HG02588 (cell line): ENCODE measurements around the gene STIM1.

Experiments used
- ATAC-seq: cut with Tn5 transposase; IDR thresholded peaks from one replicate; pipeline ENCODE4 v1.9.1; 2021; ENCODE audit warnings: mild to moderate bottlenecking, moderate library complexity; ENCODE audit not compliant: unreplicated experiment

Gene STIM1

DNA sequence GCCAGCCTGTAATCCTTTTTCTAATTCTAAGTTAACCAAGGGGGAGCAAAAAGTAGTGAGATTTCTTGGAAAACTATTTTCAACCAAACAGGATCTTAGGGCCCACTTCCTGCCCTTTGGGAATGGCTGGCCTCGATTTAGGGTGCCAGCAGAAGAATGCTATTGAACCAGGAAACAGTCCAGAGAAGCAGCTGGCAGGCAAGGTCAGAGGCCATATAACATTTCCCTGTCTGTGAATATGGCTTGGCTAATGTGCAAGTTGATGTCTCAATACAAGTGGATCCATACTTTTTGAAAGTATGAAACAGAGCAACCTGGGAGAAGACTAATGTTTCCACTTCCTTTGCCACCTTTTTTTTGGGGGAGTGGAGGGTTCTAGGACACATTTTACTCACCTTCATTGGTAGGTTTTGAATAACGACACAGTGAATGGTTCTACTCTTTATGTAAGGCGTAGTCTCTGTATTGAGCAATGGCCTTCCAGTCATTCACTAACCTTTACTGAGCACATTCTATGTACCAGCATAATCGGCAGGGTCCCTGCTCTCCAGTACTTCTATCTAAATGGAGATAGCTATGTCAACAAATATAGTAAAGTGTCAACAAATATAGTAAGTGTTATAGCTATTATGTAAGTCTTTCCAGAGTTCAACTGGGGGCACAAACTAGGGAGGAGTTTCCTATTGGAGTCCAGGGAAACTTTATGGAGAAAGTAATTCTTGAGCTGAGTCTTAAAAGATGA is 204.9 kb downstream of the STIM1 start:
- no peak for ATAC-seq

DNA sequence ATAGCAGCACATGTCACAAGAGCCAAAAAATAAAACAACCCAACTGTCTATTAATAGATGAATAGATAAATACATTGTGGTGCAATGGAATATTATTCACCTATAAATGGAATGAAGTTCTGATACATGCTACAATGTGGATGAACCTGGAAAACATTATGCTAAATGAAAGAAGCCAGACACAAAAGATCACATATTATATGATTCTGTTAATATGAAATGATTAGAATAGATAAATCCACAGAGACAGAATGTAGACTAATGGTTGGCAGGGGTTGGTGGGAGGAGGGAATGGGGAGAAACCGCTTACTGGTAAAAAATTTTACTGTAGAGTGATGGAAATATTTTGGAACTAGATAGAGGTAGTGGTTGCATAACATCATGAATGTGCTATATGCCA is 206.2 kb downstream of the STIM1 start:
- no peak for ATAC-seq

DNA sequence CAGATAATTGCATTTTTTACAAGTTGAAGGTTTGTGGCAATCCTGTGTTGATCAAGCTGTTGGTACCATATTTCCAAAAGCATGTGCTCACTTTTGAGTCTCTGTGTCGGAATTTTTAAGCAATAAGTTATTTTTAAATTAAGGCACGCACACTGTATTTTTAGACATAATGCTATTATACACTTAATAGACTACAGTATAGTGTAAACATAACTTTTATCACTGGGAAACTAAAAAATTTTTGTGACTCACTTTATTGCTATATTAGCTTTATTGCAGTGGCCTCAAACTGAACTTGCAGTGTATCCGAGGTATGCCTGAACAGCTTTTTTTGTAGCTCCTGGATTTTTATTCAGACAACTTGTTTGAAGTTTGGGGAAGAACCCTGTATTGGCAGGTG is 207.9 kb downstream of the STIM1 start:
- no peak for ATAC-seq

DNA sequence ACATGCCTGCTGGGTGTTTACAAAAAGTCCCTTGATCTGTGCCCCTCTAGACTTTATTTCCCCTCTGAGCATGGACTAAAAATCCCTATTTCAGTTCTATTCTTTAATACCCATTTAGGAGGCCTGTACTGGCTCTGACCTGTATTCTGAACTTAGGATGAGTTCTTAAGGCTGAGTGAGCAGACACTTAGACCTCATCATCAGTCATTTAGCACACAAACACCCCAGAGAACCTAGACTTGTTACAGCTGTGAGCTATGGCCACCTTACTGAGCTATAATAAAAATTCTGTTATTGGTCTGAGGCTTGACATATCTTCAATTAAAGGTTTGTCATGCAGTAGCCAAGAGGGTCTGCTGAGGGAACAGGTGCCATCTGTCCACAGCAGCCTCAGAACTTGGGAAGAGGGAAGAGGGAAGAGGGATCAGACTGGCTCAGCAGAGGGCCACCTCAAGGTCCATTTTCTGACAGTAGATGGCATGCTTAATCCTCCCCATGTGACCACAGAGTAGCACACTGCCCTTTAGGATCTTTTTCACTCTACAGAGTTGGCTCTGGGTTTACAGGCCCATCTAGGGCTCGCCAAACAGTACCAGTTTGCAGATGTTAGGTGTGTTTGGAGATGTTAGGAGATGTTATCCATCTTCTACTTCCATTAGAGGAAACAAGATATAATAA is 209.0 kb downstream of the STIM1 start:
- ATAC-seq = no peak

DNA sequence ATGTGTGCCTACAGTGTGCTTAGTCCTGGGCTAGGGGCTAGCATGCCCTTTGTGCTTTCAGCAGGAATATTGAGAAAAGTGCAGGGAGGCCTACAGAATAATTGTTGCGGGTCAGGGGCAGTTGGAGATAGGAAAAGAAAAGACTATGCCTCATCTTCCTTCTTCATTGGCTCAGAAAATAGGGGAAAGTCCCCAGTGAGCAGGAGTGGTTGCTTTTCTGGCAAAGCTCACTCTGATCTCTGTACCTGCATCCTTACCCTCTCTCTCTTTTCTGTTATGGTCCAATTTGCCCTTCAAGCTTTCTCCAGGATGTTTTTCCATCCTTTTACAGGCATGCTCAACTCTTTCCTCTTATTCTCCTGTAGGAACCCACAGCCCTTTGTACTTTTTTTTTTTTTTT is 209.6 kb downstream of the STIM1 start:
- no peak for ATAC-seq

DNA sequence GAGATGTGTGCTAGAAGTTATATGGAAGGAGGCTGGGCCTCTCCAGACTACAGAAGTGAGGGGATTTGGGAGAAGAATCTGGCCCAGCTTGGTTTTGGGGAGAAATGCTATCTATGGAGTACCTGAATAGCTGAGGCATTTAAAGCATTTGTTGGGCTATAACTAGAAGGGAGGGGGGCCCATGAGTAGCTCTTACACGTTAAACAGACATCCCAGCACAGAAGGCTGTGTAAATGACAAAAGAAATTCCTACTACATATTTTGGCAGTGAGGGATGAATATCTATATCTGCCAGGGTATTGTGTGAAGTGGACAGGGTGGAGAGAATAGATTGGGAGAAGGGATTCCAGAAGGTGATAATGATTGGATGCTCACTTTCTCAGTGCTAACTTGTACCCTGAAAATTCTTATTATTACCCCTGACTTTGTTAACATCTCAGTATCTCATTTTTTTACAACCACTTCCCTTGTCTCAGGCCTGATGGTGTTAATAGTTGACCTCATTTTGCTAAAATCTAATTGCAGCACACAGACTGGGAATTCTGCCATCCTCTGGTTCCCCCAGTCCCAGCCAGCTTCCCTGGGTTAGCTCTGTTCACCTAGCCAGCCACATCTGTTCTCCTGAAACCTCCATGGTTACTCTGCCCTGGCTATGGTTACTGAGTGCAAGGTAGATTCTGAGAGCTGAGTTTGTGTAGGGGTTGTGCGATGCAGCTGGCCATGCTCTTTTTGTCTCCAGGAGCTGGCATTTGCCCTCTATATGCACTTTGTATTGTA is 210.3 kb downstream of the STIM1 start:
- no peak for ATAC-seq

DNA sequence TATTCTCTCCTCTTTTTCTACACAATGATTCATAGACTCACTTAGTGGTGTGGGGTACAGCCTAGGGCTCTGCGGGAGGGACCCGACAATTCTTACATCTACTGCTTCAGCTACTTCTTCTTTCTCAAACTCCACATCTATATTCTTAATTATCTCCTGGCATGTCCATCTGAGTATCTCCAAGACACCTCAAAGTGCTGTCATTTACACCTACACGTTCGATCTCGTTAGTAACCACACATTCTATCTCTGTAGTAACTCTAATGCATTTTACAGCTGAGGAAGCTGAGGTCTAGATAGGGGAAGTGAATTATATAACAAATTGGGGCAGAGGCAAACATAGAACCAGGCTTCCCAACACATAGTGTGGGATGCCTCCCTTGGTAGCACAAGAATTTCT is 211.4 kb downstream of the STIM1 start:
- no peak for ATAC-seq

DNA sequence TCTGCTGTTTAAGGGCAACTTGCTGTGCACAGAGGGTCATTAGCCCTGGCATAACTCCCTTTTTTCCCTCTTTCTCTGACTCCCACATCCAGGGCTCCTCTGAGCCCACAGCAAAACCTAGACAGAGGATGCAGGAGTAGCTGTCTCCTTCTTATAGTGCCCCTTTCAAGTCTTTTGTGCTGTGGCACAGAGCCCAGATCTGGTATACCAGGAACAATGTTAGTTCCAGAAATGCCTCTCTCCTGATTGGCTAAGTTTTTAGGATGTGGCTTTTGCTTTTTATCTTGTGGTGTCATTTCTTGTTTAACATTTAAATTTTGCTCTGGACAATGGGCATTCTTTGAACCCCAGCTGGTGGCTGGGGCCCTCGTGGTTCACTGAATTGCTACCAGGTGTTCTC is 213.5 kb downstream of the STIM1 start:
- no peak for ATAC-seq

DNA sequence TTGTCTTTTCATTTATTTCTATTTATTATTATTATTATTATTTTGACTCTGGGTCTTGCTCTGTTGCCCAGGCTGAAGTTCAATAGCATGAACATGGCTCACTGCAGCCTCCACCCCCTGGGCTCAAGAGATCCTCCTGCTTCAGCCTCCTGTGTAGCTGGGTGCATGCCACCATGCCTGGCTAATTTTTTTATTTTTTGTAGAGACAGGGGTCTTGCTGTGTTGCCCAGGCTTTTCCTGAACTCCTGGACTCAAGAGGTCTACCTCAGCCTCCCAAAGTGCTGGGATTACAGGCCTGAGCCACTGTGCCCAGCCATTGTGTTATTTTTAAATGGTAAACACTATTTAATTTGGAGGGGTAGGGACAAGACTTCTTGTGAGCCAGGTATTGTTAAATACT is 215.9 kb downstream of the STIM1 start:
- ATAC-seq = no peak

DNA sequence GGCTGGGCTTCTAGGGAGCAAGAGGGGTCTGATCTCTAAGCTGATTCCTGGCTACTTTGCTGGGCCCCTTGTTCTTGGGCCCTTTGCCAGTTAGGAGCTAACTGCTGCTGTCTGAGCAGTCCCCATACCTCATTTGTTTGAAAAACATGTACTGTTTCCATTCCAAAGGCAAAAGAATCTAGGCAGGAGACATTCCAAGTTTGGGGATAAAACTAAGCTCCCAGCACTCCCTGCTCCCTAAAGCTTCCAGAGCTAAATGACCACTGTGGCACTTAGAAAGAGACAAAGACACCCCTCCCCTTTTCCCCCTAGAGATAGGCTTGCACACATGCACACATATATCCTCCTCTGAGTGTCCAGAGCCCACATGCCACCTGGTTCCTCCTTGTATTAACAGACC is 216.4 kb downstream of the STIM1 start:
- no peak for ATAC-seq

DNA sequence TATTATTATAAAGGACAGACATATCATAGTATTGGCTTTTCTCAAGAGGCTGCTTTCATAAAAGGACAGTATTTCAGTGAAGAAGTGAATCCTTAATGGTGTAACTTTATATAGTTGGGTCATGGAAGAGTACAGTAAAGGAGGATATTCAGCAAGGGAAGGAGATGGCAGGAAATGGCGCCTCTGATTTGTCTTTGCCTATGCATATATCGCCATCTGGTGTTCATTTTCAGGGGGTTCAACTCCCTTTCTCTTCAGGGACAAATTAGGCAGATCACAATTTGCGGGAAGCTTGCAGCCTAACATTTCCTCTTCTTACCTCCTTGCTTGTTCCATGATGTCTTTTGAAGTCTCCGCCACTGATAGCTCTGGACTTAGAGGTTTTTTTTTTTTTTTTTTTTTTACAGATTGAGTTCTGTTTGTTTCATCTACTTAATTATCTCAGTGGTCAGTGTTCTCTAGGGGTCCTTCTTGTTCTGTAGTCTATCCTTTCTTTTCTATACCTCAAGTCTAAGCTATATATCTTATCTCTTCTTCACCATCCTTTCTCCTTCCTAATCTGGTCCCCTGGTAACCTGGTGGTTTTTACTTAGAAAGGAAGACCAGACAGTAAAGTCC is 217.3 kb downstream of the STIM1 start:
- no peak for ATAC-seq

DNA sequence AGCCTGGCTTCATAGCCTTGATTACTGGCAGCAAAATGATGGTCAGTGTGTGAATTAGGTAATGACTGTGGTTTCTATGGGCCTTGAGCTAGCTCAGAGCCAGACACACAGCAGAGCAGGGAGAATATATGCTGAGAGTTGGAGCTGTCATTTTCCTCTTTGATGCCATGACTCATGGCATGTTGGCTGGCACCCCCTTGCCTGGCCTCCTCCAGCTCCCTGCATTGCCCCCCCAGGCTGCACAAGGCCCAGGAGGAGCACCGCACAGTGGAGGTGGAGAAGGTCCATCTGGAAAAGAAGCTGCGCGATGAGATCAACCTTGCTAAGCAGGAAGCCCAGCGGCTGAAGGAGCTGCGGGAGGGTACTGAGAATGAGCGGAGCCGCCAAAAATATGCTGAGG is 218.8 kb downstream of the STIM1 start:
- no peak for ATAC-seq

DNA sequence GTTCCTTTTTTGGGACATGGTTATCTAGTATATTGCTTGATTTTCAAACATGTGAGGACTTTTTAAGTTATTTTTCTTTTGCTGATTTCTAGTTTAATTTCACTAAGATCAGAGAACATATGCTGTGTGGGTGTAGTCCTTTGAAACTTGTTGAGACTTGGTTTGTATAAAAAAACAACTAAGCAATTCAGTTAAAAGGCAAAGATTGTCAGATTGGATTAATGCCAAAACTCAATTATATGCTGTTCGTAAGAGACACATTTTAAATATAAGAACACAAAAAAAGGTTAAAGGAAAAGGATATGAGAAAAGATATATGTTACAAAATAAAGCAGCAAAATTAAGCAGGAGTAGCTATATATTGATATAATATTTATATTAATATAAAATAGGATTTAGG is 221.3 kb downstream of the STIM1 start:
- ATAC-seq = no peak

DNA sequence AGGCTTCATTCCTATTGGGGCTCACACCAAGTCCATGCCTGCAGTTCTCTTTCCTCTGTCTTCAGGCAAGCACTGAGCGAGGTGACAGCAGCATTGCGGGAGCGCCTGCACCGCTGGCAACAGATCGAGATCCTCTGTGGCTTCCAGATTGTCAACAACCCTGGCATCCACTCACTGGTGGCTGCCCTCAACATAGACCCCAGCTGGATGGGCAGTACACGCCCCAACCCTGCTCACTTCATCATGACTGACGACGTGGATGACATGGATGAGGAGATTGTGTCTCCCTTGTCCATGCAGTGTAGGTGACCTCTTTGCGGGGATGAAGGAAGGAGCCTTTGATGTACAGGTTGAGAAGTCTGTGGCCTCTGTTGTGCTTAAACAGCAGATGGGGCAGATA is 227.7 kb downstream of the STIM1 start:
- no peak for ATAC-seq

DNA sequence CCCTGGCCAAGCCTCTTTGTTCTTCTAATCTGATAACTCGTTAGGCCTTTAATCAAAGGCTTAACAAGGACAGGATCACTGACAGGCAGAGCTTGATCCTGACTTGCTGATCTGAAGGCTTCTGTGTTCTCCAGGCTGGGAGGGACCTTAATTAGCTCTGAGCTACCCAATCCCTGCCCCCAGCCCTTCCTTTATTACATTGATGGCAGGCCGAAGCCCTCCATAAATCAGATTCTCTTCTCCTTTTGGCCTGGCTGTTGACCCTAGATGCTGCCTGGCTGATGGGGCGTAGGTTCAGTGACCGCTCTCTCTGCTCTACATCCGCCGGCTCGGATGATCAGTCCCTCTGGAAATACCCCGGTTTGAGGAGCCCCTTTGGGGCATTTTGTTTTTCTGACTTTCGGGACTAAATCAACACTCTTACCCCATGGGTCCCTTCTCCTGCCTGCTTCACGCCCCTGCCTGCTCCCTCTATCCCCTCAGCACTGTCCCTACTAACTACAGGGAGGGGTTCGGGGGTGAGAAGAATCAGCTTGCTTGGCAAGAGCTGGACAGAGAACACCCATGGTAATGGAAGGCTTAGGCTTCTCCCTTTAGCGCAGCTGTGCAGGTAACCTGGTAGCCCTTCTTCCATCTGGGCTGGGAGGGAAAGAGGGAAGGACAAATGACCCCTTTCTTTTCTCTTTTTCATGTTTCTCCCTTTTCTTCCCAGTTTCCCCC is 229.1 kb downstream of the STIM1 start:
- ATAC-seq = no peak

DNA sequence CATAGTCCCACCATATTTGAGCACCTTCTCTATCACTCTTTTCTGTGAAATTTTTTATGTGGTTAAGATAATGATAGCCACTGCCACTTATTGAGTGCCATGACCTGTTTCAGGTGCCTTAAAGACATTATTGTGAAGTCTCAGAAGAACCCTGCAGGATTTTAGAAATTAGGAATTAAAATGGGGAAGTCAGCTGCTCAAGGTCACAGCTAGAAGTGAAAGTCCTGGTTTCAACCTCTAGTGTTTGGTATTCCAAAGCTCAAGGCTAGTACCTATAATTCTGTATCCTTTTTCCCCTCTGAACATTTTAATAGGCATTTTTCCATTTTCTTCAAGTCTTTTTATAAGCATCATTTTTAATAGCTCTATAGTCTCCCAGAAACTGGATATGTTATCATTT is 230.1 kb downstream of the STIM1 start:
- ATAC-seq = no peak

DNA sequence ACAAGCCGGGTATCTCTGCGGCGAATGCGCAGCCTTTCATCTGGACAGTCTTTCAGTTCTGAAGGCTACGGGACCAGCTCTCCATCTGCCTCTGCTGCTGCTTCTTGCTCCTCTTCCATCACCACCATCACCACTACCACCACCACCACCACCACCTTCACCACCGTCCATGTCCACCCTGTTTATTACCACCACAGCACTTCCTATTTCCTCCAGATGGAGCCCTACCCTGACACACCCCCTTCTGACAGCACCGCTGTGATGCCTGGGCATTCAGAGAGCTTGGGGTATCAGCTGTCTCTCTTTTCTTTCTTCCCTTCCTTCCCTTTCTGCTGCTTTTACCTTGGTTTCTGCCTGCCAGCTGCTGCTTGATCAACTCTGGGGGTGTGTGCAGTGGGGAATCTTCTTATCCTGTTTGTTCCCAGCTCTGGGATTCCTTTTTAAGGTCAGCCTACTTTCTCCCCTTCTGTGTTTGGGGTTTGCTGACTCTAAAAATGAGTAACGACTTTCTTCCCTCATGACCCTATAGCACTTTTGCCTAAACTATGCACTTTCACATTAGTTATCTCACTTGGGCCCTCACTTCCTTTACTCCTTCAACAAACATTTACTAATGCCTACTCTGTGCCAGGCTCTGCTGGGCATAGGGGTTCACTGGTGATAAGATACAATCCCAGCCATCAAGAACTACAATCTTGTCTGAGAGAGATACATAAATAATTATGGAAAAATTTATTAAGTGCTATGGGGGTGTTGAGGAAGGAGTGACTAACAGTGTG is 231.3 kb downstream of the STIM1 start:
- ATAC-seq = no peak

DNA sequence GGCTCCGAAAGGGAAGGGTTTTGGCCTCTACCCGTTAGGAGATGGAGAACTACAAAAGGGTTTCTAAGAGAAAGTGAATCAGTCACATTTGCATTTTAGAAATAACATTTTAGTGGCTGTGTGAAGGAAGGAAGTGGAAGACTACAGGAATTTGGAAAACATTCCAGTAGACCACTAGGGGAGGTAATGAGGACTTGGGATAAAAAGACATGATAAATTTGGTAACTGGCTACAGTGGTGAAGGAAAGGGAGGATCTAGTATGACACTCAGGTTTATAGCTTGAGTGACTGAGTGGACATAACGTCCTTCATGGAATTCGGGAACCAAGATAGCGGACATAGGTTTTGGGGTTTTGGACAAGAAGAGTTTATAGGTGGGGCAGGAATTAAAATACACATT is 232.1 kb downstream of the STIM1 start:
- ATAC-seq = no peak

DNA sequence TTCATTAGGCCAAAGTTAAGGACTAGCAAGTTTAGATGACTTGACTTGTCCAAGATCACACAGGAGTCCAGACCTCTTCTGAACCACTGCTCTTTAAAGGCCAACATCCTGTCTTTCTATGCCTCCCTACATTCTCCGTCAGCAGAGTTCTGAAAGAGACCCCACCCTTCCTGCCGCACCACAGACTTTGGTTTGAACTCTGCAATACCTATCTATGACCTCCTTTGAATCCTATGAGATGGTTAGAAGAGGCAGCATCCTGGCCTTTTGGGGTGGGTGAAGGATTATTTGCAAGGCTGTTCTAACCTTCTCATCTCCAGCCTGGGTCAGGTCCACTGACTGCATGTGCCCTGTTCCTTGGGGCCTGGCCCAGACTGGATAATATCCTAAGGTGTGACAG is 234.8 kb downstream of the STIM1 start:
- no peak for ATAC-seq

DNA sequence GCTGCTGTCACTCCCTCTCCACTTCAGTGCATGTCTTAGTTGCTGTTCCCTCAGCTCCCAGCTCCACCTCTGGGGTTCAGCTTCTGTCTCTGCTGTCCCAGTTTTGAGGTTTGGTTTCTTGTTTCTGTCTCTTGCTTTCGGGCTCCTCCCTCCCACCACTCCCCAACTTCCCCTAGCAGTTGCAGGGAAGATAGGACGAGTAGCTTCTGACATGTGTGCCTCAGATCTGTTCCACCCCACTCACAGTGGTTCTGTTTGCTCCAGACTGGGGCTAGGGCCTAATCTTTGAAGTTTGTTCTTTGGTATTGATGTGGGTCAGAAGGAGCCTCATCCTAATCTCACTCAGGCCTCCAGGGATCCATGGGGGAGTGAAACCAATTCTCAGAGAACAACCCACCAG is 236.6 kb downstream of the STIM1 start:
- no peak for ATAC-seq
